Thymus (tissue), 11 donors: Measurements from ENCODE around the gene HRNR. TPM values are rescaled to one million over a fixed set of nuclear protein-coding genes. Genes with fewer than 3 reads are reported as not detected.
"Not testable (repeated sequence)": the region's sequence is repeated elsewhere in the genome, so short reads cannot be mapped to it uniquely, and the experiment has no call there.

ENCODE experiments used
- DNase-seq, 9 donors: peaks; one replicate each; pipeline ENCODE4 v3.0.0-alpha.2; 2013; ENCODE audit warnings: low spot score in 9 of 9, low read depth in 6 of 9, missing footprints in 1 of 9
- H3K27ac ChIP-seq, 2 donors: one replicate each; pipeline ENCODE4 v1.5.1; 2013; ENCODE audit warnings: control low read depth in 1 of 2, low read depth in 1 of 2, low read length in 1 of 2, mild to moderate bottlenecking in 1 of 2, moderate library complexity in 1 of 2
- H3K27me3 ChIP-seq, 2 donors: one replicate each; pipeline ENCODE4 v1.5.1; 2013; ENCODE audit warnings: low read length in 1 of 2; ENCODE audit not compliant: control insufficient read depth in 2 of 2, insufficient read depth in 1 of 2
- H3K36me3 ChIP-seq, 2 donors: one replicate each; pipeline ENCODE4 v1.5.1; 2013; ENCODE audit warnings: low read length in 1 of 2, mild to moderate bottlenecking in 1 of 2, moderate library complexity in 1 of 2; ENCODE audit not compliant: control insufficient read depth in 2 of 2, insufficient read depth in 2 of 2
- H3K4me1 ChIP-seq, 2 donors: one replicate each; pipeline ENCODE4 v1.5.1; 2013; ENCODE audit warnings: low read length in 2 of 2; ENCODE audit not compliant: control insufficient read depth in 2 of 2, insufficient read depth in 2 of 2
- H3K4me3 ChIP-seq, 2 donors: one replicate each; pipeline ENCODE4 v1.5.1; 2013; ENCODE audit warnings: low read length in 2 of 2, control low read depth in 1 of 2, mild to moderate bottlenecking in 1 of 2
- H3K9me3 ChIP-seq, 2 donors: one replicate each; pipeline ENCODE4 v1.5.1; 2013; ENCODE audit warnings: low read length in 1 of 2, mild to moderate bottlenecking in 1 of 2; ENCODE audit not compliant: control insufficient read depth in 2 of 2, insufficient read depth in 1 of 2
- WGBS: extraction: QIAGEN DNeasy Blood & Tissue Kit; methylation state at CpG from one replicate; pipeline ENCODE4 v1.1.7; 2013; 5-methylcytosine and 5-hydroxymethylcytosine counted together
- polyA plus RNA-seq: library from polyadenylated mRNA; stranded (reverse); fragments of 200-250 nt; gene quantifications from one replicate; pipeline ENCODE4 v1.2.3, GENCODE V29; 2013
- total RNA-seq: library from RNA; stranded (reverse); fragments of 120-200 nt; gene quantifications from one replicate; pipeline ENCODE4 v1.2.4, GENCODE V29; 2013
- donor health status: healthy.

HRNR gene
- total and polyA plus RNA-seq, 2 donors, result under 0.01 to 0.14 TPM

DNA sequence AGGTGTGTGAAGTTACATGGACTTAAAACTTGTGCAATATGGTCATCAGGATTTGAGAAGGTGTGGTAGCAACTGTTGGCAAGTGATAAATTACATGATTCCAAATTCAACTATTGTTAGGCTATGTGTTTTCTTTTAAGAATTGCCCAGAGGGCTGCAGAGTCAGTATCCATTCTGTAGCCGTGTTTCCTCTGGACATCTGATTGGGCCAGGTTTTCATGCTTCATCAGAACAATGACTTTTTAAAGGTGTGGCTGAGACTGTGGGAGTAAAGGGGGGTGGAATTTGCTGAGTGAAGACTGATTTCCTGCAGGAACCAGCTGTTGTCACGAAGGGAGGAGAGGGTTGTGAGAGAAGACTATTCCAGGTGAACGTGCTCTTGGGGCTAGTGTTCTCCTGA, 1.7 kb upstream of the HRNR start:
- no peak for DNase-seq
- Histone ChIP-seq H3K27ac (no peak overlapping the region), H3K27me3 (no peaks in the 10 kb centered on the region), H3K36me3 (no peaks in the 10 kb centered on the region), H3K4me3 (no peak overlapping the region), H3K9me3 (no peaks in the 10 kb centered on the region), H3K4me1 (no peaks in the 10 kb centered on the region)
- 54% methylated on average over 3 of the region's 3 CpGs for WGBS

DNA sequence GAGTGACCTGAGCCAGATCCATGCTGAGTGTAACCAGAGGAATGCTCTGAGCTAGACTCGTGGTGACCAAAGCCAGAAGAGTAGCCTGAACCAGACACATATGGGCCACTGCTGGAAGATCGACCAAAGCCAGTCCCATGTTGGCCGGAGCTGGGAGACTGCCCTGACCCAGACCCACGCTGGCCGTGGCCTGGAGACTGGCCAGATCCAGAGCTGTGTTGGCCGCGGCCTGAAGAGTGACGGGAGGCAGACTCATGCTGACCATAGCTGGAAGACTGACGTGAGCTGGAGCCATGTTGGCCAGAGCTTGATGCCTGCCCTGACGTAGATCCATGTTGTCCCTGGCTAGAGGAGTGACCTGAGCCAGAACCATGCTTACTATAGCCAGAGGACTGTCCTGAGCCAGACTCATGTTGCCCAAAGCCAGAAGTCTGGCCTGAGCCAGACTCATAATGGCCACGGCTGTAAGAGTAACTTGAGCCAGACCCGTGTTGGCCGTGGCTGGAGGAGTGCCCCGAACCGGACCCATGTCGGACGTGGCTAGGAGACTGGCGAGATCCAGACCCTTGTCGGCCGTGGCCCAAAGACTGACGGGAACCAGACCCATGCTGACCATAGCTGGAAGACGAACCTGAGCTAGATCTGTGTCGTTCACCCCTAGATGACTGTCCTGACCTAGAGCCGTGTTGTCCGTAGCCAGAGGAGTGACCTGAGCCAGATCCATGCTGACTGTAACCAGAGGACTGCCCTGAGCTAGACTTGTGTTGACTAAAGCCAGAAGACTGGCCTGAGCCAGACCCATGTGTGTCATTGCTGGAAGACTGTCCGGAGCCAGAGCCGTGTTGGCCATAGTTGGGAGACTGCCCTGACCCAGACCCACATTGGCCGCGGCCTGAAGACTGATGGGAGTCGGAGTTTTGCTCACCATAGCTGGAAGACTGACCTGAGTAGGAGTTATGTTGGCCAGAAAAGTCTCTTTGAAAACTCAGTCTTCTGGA, 3.5 kb downstream of the HRNR start:
- no peak overlapping the region for H3K27ac ChIP-seq
- H3K9me3 ChIP-seq, result peaks cover 6 to 18% of the 10 kb centered on the region in 2 donors
- no peak for DNase-seq
- H3K27me3 ChIP-seq, result no peaks in the 10 kb centered on the region
- WGBS, result 93% methylated on average over 30 of the region's 30 CpGs
- no peaks in the 10 kb centered on the region for H3K36me3 ChIP-seq
- no peak overlapping the region for H3K4me3 ChIP-seq
- H3K4me1 ChIP-seq, result no peaks in the 10 kb centered on the region

DNA sequence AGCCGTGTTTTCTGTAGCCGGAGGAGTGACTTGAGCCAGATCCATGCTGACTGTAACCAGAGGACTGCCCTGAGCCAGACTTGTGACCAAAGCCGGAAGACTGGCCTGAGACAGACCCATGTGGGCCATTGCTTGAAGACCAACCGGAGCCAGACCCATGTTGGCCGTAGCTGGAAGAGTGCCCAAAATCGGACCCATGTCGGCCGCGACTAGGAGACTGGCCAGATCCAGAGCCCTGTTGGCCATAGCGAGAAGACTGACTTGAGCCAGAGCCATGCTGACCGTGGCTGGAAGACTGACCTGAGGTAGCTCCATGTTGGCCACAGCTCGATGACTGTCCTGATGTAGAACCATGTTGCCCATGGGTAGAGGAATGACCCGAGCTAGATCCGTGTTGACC, 4.6 kb downstream of the HRNR start:
- not testable (repeated sequence) for DNase-seq, H3K4me1 ChIP-seq, H3K36me3 ChIP-seq, H3K27me3 ChIP-seq, H3K4me3 ChIP-seq, H3K27ac ChIP-seq
- WGBS, result 84% methylated on average over 14 of the region's 14 CpGs
- H3K9me3 ChIP-seq, result peaks cover 6 to 18% of the 10 kb centered on the region in 2 donors

DNA sequence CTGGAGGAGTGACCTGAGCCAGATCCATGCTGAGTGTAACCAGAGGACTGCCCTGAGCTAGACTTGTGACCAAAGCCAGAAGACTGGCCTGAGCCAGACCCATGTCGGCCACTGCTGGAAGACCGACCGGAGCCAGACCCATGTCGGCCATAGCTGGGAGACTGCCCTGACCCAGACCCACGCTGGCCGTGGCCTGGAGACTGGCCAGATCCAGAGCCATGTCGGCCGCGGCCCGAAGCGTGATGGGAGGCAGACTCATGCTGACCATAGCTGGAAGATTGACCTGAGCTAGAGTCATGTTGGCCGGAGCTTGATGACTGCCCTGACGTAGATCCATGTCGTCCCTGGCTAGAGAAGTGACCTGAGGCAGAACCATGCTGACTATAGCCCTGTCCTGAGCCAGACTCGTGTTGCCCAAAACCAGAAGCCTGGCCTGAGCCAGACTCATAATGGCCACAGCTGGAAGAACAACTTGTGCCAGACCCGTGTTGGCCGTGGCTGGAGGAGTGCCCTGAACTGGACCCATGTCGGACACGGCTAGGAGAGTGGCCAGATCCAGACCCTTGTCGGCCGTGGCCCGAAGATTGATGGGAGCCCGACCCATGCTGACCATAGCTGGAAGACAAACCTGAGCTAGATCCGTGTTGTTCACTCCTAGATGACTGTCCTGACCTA, 5.1 kb downstream of the HRNR start:
- Histone ChIP-seq H3K4me1 (no peaks in the 10 kb centered on the region), H3K36me3 (no peaks in the 10 kb centered on the region), H3K4me3 (no peak overlapping the region), H3K27me3 (no peaks in the 10 kb centered on the region), H3K27ac (no peak overlapping the region), H3K9me3 (peaks cover 6 to 18% of the 10 kb centered on the region in 2 donors)
- 94% methylated on average over 24 of the region's 24 CpGs for WGBS
- DNase-seq, result no peak

DNA sequence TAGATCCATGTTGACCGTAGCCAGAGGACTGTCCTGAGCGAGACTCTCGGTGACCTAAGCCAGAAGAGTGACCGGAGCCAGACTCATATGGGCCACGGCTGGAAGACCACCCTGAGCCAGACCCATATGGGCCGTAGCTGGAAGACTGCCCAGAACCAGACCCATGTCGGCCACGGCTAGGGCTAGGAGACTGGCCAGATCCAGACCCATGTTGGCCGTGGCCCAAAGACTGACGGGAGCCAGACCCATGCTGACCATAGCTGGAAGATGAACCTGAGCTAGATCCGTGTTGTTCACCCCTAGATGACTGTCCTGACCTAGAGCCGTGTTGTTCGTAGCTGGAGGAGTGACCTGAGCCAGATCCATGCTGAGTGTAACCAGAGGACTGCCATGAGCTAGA, 8.4 kb downstream of the HRNR start:
- peaks cover 6 to 18% of the 10 kb centered on the region in 2 donors for H3K9me3 ChIP-seq
- not testable (repeated sequence) for H3K4me3 ChIP-seq, H3K4me1 ChIP-seq, H3K27ac ChIP-seq, H3K27me3 ChIP-seq, DNase-seq, H3K36me3 ChIP-seq
- WGBS, result 96% methylated on average over 12 of the region's 13 CpGs

DNA sequence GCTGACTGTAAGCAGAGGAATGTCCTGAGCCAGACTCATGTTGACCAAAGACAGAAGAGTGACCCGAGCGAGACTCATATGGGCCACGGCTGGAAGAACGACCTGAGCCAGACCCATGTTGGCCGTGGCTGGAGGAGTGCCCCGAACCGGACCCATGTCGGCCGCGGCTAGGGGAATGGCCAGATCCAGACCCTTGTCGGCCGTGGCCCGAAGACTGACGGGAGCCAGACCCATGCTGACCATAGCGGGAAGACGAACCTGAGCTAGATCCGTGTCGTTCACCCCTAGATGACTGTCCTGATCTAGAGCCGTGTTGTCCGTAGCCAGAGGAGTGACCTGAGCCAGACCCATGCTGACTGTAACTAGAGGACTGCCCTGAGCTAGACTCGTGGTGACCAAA, 9.1 kb downstream of the HRNR start:
- DNase-seq, H3K4me1 ChIP-seq, H3K4me3 ChIP-seq, H3K27ac ChIP-seq, H3K36me3 ChIP-seq, H3K27me3 ChIP-seq: not testable (repeated sequence)
- peaks cover 6 to 13% of the 10 kb centered on the region in 2 donors for H3K9me3 ChIP-seq
- WGBS, result 98% methylated on average over 20 of the region's 21 CpGs

DNA sequence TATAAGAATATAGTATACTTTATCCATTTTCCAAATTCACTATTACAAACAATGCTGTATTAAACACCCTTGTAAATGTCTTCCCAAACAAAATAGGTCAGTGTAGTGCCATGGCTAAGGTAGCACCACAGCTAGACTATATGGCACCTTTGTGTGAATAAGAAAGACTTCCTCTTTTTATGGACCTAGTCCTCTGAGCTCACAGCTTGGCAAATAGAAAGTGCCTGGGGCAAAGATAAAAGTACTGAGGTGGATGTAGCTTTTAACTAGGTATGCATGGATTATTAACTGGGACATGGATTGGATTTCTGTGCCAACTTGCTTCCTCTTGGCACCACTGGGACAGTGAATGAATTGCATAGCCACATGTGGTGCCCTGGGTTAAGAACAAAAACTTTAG, 25.0 kb downstream of the HRNR start:
- Histone ChIP-seq H3K27ac (no peak overlapping the region), H3K36me3 (no peaks in the 10 kb centered on the region)

DNA sequence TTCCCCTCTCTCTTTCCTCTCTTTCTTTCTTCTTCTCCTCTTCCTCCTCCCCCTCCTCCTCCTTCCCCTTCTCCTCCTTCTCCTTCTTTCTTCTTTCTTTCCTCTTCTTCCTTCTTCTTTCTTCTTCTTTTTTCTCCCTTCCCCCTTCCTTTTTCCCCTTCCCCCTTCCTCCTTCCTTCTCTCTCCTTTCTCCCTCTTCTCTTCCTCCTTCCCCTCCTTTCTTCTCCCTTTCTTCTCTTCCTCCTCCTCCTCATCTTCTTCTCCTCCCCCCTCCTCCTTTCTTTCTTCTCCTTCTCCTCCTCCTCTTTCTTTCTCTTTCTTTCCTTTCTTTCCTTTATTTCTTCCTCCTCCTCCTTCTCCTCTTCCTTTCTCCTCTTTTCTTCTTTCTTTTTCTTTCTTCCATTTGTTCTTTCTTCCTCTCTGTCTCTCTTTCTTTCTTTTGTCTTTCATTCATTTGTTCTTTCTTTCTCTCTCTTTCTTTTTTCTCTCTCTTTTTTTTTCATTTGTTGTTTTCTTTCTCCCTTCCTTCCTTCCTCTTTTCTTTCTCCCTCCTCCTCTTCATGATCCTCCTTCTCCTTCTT, 26.5 kb downstream of the HRNR start:
- Histone ChIP-seq H3K4me3 (no peak overlapping the region), H3K27ac (no peak overlapping the region), H3K9me3 (no peaks in the 10 kb centered on the region), H3K4me1 (no peaks in the 10 kb centered on the region), H3K27me3 (no peaks in the 10 kb centered on the region), H3K36me3 (no peaks in the 10 kb centered on the region)
- DNase-seq, result no peak

More for the DNA sequence above, 25.0 kb downstream of the HRNR start:
- H3K27me3 ChIP-seq, result no peaks in the 10 kb centered on the region
- no peaks in the 10 kb centered on the region for H3K4me1 ChIP-seq
- no peaks in the 10 kb centered on the region for H3K9me3 ChIP-seq
- no peak overlapping the region for H3K4me3 ChIP-seq
- no peak for DNase-seq

DNA sequence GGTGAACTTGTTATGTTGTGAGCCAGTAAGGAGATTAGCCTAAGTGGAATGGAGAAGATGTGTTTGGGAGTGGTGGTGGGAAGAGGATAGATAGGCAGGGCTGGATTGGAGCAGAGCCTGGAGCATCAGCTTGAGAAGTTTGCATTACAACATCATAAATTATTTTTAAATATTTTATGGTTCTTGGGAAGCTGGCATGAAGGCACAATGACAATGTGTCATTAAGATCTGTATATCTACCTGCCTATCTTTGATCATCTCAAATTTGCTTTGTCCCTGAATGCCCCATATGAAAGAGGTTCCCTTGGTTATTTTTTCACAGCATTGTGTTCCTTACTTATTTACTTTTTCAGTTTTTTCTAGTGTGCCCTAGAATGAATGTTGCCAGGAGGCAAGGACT, 32.3 kb downstream of the HRNR start:
- DNase-seq, result no peak
- Histone ChIP-seq H3K4me1 (peaks cover 0 to 11% of the 10 kb centered on the region in 2 donors), H3K27me3 (peaks cover 0 to 14% of the 10 kb centered on the region in 2 donors), H3K27ac (no peak overlapping the region), H3K36me3 (no peaks in the 10 kb centered on the region), H3K4me3 (no peak overlapping the region), H3K9me3 (peaks cover 0 to 6% of the 10 kb centered on the region in 2 donors)
